Medulla oblongata (tissue), 1 donor: ENCODE results near the gene HSD17B4.
"Not testable (repeated sequence)": the region's sequence is repeated elsewhere in the genome, so short reads cannot be mapped to it uniquely, and the experiment has no call there.

Experiments
- DNase-seq: peaks from one replicate; pipeline ENCODE4 v3.0.0-alpha.2; 2015; ENCODE audit errors: extremely low spot score

The HSD17B4 gene

GRCh38 chr5:119478781-119479180 lies 26.5 kb downstream of the HSD17B4 start:
- DNase-seq = peak; percentile 25

GRCh38 chr5:119480629-119481028 lies 28.3 kb downstream of the HSD17B4 start:
- DNase-seq = not testable (repeated sequence)

GRCh38 chr5:119483155-119483554 lies 30.9 kb downstream of the HSD17B4 start:
- no peak for DNase-seq

GRCh38 chr5:119484884-119485283 lies 32.6 kb downstream of the HSD17B4 start:
- no peak for DNase-seq

- DNase-seq = no peak
Observed at GRCh38 chr5:119501671-119502179, 49.4 kb downstream of the HSD17B4 start.

- not testable (repeated sequence) for DNase-seq
Observed at GRCh38 chr5:119503939-119504338, 51.6 kb downstream of the HSD17B4 start.

GRCh38 chr5:119512277-119512676 lies 60.0 kb downstream of the HSD17B4 start:
- no peak for DNase-seq

GRCh38 chr5:119515192-119515591 lies 62.9 kb downstream of the HSD17B4 start:
- no peak for DNase-seq

- not testable (repeated sequence) for DNase-seq
Observed at GRCh38 chr5:119517115-119517514, 64.8 kb downstream of the HSD17B4 start.

GRCh38 chr5:119521232-119521631 lies 68.9 kb downstream of the HSD17B4 start:
- no peak for DNase-seq

GRCh38 chr5:119522841-119523240 lies 70.5 kb downstream of the HSD17B4 start:
- no peak for DNase-seq

- no peak for DNase-seq
Observed at GRCh38 chr5:119524485-119524884, 72.2 kb downstream of the HSD17B4 start.

GRCh38 chr5:119527351-119527750 lies 75.1 kb downstream of the HSD17B4 start:
- DNase-seq = no peak

- no peak for DNase-seq
Observed at GRCh38 chr5:119529811-119530210, 77.5 kb downstream of the HSD17B4 start.

- DNase-seq = no peak
Observed at GRCh38 chr5:119532637-119533036, 80.3 kb downstream of the HSD17B4 start.

- DNase-seq = no peak
Observed at GRCh38 chr5:119537704-119538103, 85.4 kb downstream of the HSD17B4 start.

- DNase-seq = peak; percentile 51
Observed at GRCh38 chr5:119541716-119542115, 89.4 kb downstream of the HSD17B4 start.

GRCh38 chr5:119551819-119552218 lies 99.5 kb downstream of the HSD17B4 start:
- no peak for DNase-seq

GRCh38 chr5:119554597-119554996 lies 102.3 kb downstream of the HSD17B4 start:
- DNase-seq = no peak

GRCh38 chr5:119570910-119571309 lies 118.6 kb downstream of the HSD17B4 start:
- DNase-seq = no peak

GRCh38 chr5:119578937-119579336 lies 126.6 kb downstream of the HSD17B4 start:
- DNase-seq = no peak

GRCh38 chr5:119582987-119583386 lies 130.7 kb downstream of the HSD17B4 start:
- no peak for DNase-seq

GRCh38 chr5:119583684-119584083 lies 131.4 kb downstream of the HSD17B4 start:
- no peak for DNase-seq
